Neural crest cell (in vitro differentiated cells): ENCODE measurements around the gene GRIN1. TPM values are rescaled to one million over a fixed set of nuclear protein-coding genes. Genes with fewer than 3 reads are reported as not detected.

Experiments used
- DNase-seq: peaks from one replicate; pipeline ENCODE4 v3.0.0; 2021; ENCODE audit warnings: low read depth, mixed read lengths, low spot score
- H3K27ac Mint-ChIP-seq: one replicate; pipeline ENCODE4 v1.8.0; 2021; ENCODE audit warnings: mild to moderate bottlenecking, mixed read lengths; ENCODE audit not compliant: unreplicated experiment
- H3K27me3 Mint-ChIP-seq: 2 replicates; pipeline ENCODE4 v1.8.0; 2021; ENCODE audit warnings: low read depth, mild to moderate bottlenecking, mixed read lengths
- H3K36me3 Mint-ChIP-seq: 2 replicates; pipeline ENCODE4 v1.8.0; 2021; ENCODE audit warnings: low read depth, mild to moderate bottlenecking, mixed read lengths
- H3K4me1 Mint-ChIP-seq: 2 replicates; pipeline ENCODE4 v1.8.0; 2021; ENCODE audit warnings: mixed read lengths
- H3K4me3 Mint-ChIP-seq: one replicate; pipeline ENCODE4 v1.8.0; 2021; ENCODE audit warnings: mild to moderate bottlenecking, mixed read lengths
- H3K9me3 Mint-ChIP-seq: 2 replicates; pipeline ENCODE4 v1.8.0; 2021; ENCODE audit warnings: mixed read lengths
- total RNA-seq: library from RNA; stranded (reverse); gene quantifications from 2 replicates; pipeline ENCODE4 v1.2.1, GENCODE V29; 2021
- TF ChIP-seq, protein P1 (sequence below): fragments of 200-600 bp; sonication (generic); conservative IDR thresholded peaks from 2 replicates; pipeline ENCODE4 v1.5.0; 2021; ENCODE audit warnings: antibody characterized with exemption, mild to moderate bottlenecking

Gene GRIN1
- total RNA-seq, 1 donor from 2014 or later, result 0.44 TPM

DNA sequence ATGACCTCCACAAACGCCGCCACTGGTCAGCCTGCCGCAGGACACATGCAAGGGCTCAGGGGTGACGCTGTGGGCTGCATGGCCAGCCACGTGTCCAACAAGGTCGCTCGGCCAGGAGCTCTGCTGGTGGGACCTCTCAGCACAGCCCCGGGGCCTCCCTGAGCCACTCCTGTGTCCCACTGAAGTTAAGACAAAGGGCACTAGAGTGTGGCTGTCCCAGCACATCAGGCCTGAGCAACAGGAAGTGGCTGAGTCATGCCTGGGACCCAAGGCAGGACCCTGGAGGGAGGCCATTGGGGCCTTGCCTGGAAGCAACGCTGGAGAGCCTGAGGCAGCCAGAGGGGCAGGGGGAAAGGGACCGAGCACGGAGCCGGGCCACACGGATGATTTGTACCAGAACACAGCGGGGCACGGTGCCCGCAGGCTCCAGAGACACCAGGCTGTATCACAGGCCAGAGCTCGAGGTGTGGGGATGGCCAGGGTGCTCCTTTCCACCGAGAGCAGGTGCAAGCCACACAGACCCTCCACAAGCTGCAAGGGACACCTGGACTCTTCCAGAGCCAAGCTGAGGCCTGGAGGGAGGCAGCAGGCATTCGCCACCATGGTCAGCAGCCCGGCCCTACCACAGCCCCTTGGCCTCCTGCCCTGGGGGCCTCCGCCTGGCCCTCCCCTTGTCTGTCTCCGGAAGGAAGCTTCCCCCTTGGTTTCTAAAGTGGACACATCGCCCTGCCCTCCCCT, 39.4 kb downstream of the GRIN1 start:
- no peak for DNase-seq
- H3K9me3 Mint-ChIP-seq, result no peaks in the 10 kb centered on the region
- H3K27me3 Mint-ChIP-seq, result peaks cover 32% of the 10 kb centered on the region
- no peak overlapping the region for H3K4me3 Mint-ChIP-seq
- TF ChIP-seq, protein P1, sequence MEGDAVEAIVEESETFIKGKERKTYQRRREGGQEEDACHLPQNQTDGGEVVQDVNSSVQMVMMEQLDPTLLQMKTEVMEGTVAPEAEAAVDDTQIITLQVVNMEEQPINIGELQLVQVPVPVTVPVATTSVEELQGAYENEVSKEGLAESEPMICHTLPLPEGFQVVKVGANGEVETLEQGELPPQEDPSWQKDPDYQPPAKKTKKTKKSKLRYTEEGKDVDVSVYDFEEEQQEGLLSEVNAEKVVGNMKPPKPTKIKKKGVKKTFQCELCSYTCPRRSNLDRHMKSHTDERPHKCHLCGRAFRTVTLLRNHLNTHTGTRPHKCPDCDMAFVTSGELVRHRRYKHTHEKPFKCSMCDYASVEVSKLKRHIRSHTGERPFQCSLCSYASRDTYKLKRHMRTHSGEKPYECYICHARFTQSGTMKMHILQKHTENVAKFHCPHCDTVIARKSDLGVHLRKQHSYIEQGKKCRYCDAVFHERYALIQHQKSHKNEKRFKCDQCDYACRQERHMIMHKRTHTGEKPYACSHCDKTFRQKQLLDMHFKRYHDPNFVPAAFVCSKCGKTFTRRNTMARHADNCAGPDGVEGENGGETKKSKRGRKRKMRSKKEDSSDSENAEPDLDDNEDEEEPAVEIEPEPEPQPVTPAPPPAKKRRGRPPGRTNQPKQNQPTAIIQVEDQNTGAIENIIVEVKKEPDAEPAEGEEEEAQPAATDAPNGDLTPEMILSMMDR, result no peak
- peaks cover 2% of the 10 kb centered on the region for H3K36me3 Mint-ChIP-seq
- no peak overlapping the region for H3K27ac Mint-ChIP-seq
- no peaks in the 10 kb centered on the region for H3K4me1 Mint-ChIP-seq

DNA sequence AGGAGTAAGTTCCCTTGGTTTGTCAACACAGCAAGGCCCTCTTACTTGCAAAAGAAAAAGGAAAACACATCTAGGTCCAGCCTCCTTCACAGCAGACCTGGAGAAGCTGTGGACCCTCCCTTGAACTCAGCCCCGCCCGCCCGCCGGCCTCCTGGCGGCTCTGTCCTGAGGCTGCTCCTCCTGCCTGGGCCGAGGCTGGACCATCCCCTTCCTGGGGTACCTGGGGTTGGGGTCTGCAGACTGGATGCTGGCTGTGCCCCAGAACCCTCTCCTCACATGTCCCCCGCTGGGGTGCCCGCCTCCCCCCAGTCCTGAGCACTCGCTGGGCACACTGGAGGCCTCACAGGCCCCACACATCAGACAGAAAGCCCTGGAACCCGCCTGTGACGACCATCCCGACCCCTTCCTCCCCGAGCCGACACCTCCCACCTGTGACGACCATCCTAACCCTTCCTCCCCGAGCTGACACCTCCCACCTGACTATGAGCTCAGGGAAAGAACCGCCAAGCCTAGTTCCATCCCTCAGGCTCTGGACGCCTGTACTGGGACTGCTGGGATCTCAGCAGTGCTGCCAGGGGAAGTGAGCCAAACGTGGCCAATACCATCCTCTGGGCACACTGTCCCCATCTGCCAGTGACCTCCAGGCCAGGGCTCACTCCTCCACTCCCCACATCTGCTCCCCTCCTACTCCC, 40.1 kb downstream of the GRIN1 start:
- Mint-ChIP-seq H3K9me3 (no peaks in the 10 kb centered on the region), H3K27ac (peak overlapping the region; percentile 75), H3K4me1 (no peaks in the 10 kb centered on the region), H3K36me3 (peaks cover 2% of the 10 kb centered on the region), H3K27me3 (peaks cover 25% of the 10 kb centered on the region), H3K4me3 (no peak overlapping the region)
- DNase-seq, result no peak
- TF ChIP-seq, protein P1, result no peak

DNA sequence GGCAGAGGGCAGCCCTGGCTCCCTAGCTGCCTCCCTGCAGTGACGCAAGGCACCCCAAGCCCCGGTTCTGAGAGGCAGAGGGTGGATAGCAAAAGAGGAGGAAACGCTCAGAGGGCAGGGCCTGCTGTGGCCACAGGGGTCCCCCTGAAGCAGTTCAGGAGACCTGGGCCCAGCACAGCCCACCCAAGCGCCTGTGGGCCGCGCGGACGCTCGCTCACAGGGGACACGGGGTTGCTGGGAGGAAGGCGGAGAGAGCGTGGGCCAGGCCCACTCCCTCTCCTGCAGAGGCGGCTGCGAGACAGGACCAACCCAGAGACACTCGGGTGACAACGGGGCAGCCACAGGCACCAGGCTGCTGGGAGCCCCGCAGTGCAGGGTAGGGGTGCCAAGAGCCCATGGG, 40.8 kb downstream of the GRIN1 start:
- TF ChIP-seq, protein P1, result no peak
- Mint-ChIP-seq H3K36me3 (peaks cover 2% of the 10 kb centered on the region), H3K27me3 (peaks cover 19% of the 10 kb centered on the region), H3K4me3 (no peak overlapping the region), H3K9me3 (no peaks in the 10 kb centered on the region), H3K4me1 (no peaks in the 10 kb centered on the region), H3K27ac (no peak overlapping the region)
- DNase-seq, result no peak

DNA sequence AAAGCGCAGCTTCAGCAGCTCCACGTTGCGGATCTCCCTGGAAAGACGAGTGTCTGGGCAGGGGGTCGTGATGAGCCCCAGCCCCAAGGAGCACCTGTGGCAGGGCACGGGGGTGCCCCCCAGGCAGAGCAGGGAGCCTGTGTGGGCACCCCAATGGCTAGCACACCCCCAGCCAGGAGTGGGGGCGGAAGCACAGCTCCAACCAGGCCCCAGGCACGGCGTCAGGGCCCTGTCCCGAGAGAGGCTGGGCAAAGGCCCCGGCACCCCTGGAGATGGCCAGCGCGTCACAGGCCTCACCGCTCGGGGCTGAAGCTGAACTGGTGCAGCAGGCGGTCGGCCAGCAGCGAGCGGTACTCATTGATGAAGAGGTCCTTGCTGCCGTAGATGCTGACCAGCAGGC, 41.5 kb downstream of the GRIN1 start:
- TF ChIP-seq, protein P1, result no peak
- H3K27ac Mint-ChIP-seq, result no peak overlapping the region
- H3K4me3 Mint-ChIP-seq, result no peak overlapping the region
- H3K4me1 Mint-ChIP-seq, result no peaks in the 10 kb centered on the region
- DNase-seq, result no peak
- H3K27me3 Mint-ChIP-seq, result peaks cover 15% of the 10 kb centered on the region
- H3K9me3 Mint-ChIP-seq, result no peaks in the 10 kb centered on the region
- H3K36me3 Mint-ChIP-seq, result peaks cover 2% of the 10 kb centered on the region

DNA sequence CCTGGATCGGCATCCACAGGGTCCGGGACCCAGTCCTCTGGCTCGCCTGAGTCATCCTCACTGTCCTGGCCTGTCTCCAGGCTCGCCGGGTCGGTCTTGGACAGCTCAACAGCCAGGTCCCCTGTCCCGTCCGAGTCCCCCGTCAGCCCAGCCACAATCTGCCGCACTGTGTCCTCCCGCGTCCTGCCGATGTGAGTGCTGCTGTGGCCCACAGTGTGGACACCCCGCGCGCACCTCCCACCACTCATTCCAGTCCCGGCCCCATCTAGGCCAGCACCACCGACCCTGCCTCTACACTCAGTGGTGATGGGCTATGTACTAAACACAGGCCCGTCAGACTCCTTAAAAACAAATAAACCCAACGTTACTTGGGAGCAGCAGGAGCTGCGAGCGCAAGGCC, 42.7 kb downstream of the GRIN1 start:
- H3K4me1 Mint-ChIP-seq, result peaks cover 2% of the 10 kb centered on the region
- DNase-seq, result no peak
- no peaks in the 10 kb centered on the region for H3K9me3 Mint-ChIP-seq
- H3K27ac Mint-ChIP-seq, result no peak overlapping the region
- peaks cover 2% of the 10 kb centered on the region for H3K36me3 Mint-ChIP-seq
- peak overlapping the region; percentile 58 for H3K4me3 Mint-ChIP-seq
- peaks cover 5% of the 10 kb centered on the region for H3K27me3 Mint-ChIP-seq
- TF ChIP-seq, protein P1, result no peak
